Measurements from ENCODE around the gene PASK.

The PASK gene

GRCh38 chr2:241142593-241142992 lies 6.7 kb downstream of the PASK start:
- H3K23ac ChIP-seq (ENCODE audit: low read depth, low read length, poor library complexity), result no peak overlapping the region
- no peak overlapping the region for H3K14ac ChIP-seq (ENCODE audit: low read length)
- no peak overlapping the region for H2BK120ac ChIP-seq (ENCODE audit: low read depth, low read length)
- H3K9ac ChIP-seq (ENCODE audit: low read depth, low read length, poor library complexity), result no peak overlapping the region
- H3K36me3 ChIP-seq (replicated peaks in 1 of 2; ENCODE audit: control insufficient read depth in 2 of 2, insufficient read depth in 2 of 2, low read length in 2 of 2), result peaks cover 13 to 62% of the 10 kb centered on the region in 2 donors
- DNase-seq (ENCODE audit: low spot score), result no peak
- no peak overlapping the region for H3K4me2 ChIP-seq (ENCODE audit: insufficient read depth, low read length, poor library complexity, severe bottlenecking)
- no peaks in the 10 kb centered on the region for H3K27me3 ChIP-seq (ENCODE audit: control insufficient read depth in 3 of 3, insufficient read depth in 3 of 3, low read depth in 1 of 3, low read length in 3 of 3)
- no peak overlapping the region for H3K27ac ChIP-seq (replicated peaks; ENCODE audit: low read length)
- no peak overlapping the region for H4K8ac ChIP-seq (ENCODE audit: low read depth, low read length)
- no peak overlapping the region for H2BK12ac ChIP-seq (ENCODE audit: low read length)
- H3K79me1 ChIP-seq (ENCODE audit: low read depth, low read length), result peaks cover 8% of the 10 kb centered on the region
- WGBS, 2 donors (ENCODE audit: extremely low coverage in 2 of 2, insufficient read length in 2 of 2, insufficient replicate concordance in 1 of 2), result no CpG with 5 or more reads among the region's 9 CpGs
- no peak overlapping the region for H2AFZ ChIP-seq (ENCODE audit: low read length)
- H2BK15ac ChIP-seq (ENCODE audit: low read length), result no peak overlapping the region
- peak overlapping the region in 1 of 2 donors; percentile 46 for H3K4me3 ChIP-seq (ENCODE audit: low read length in 2 of 2)
- no peak overlapping the region for H3K18ac ChIP-seq (ENCODE audit: low read length)
- H4K91ac ChIP-seq (ENCODE audit: low read depth, low read length, poor library complexity), result no peak overlapping the region
- H3K9me3 ChIP-seq (replicated peaks in 1 of 2; ENCODE audit: control insufficient read depth in 2 of 2, insufficient read depth in 1 of 2, low read depth in 1 of 2, low read length in 2 of 2), result no peaks in the 10 kb centered on the region
- no peak overlapping the region for H2BK5ac ChIP-seq (ENCODE audit: low read length)
- no peak overlapping the region for H3K4ac ChIP-seq (ENCODE audit: low read length)
- no peaks in the 10 kb centered on the region for H3K4me1 ChIP-seq (ENCODE audit: control insufficient read depth in 2 of 2, insufficient read depth in 1 of 2, low read depth in 1 of 2, low read length in 2 of 2)
- no peak overlapping the region for H2AK5ac ChIP-seq (ENCODE audit: low read depth, low read length)

- Histone ChIP-seq H3K14ac (ENCODE audit: low read length) (no peak overlapping the region), H2BK120ac (ENCODE audit: low read depth, low read length) (no peak overlapping the region), H3K36me3 (replicated peaks in 1 of 2; ENCODE audit: control insufficient read depth in 2 of 2, insufficient read depth in 2 of 2, low read length in 2 of 2) (peaks cover 13 to 67% of the 10 kb centered on the region in 2 donors), H3K9me3 (replicated peaks in 1 of 2; ENCODE audit: control insufficient read depth in 2 of 2, insufficient read depth in 1 of 2, low read depth in 1 of 2, low read length in 2 of 2) (no peaks in the 10 kb centered on the region), H3K18ac (ENCODE audit: low read length) (peak overlapping the region; percentile 32), H2AFZ (ENCODE audit: low read length) (no peak overlapping the region), H3K4me2 (ENCODE audit: insufficient read depth, low read length, poor library complexity, severe bottlenecking) (no peak overlapping the region), H3K23ac (ENCODE audit: low read depth, low read length, poor library complexity) (no peak overlapping the region), H3K4me3 (ENCODE audit: low read length in 2 of 2) (peak overlapping the region in 1 of 2 donors; percentile 4), H3K4me1 (ENCODE audit: control insufficient read depth in 2 of 2, insufficient read depth in 1 of 2, low read depth in 1 of 2, low read length in 2 of 2) (no peaks in the 10 kb centered on the region), H3K9ac (ENCODE audit: low read depth, low read length, poor library complexity) (no peak overlapping the region), H3K27me3 (ENCODE audit: control insufficient read depth in 3 of 3, insufficient read depth in 3 of 3, low read depth in 1 of 3, low read length in 3 of 3) (no peaks in the 10 kb centered on the region), H2BK5ac (ENCODE audit: low read length) (no peak overlapping the region), H3K79me1 (ENCODE audit: low read depth, low read length) (peaks cover 8% of the 10 kb centered on the region), H4K8ac (ENCODE audit: low read depth, low read length) (no peak overlapping the region), H3K27ac (replicated peaks; ENCODE audit: low read length) (no peak overlapping the region), H4K91ac (ENCODE audit: low read depth, low read length, poor library complexity) (no peak overlapping the region), H2AK5ac (ENCODE audit: low read depth, low read length) (no peak overlapping the region), H2BK12ac (ENCODE audit: low read length) (no peak overlapping the region), H2BK15ac (ENCODE audit: low read length) (no peak overlapping the region), H3K4ac (ENCODE audit: low read length) (no peak overlapping the region)
- no CpG with 5 or more reads among the region's 6 CpGs for WGBS, 2 donors (ENCODE audit: extremely low coverage in 2 of 2, insufficient read length in 2 of 2, insufficient replicate concordance in 1 of 2)
- DNase-seq (ENCODE audit: low spot score), result no peak
Measured at GRCh38 chr2:241142063-241142462, 7.2 kb downstream of the PASK start.

- DNase-seq (ENCODE audit: low spot score), result no peak
Measured at GRCh38 chr2:241141214-241141770, 8.0 kb downstream of the PASK start.

GRCh38 chr2:241140445-241140840 lies 8.8 kb downstream of the PASK start:
- Histone ChIP-seq H3K9me3 (replicated peaks in 1 of 2; ENCODE audit: control insufficient read depth in 2 of 2, insufficient read depth in 1 of 2, low read depth in 1 of 2, low read length in 2 of 2) (no peaks in the 10 kb centered on the region), H3K79me1 (ENCODE audit: low read depth, low read length) (peaks cover 8% of the 10 kb centered on the region), H3K14ac (ENCODE audit: low read length) (no peak overlapping the region), H2BK5ac (ENCODE audit: low read length) (no peak overlapping the region), H2AFZ (ENCODE audit: low read length) (no peak overlapping the region), H3K4me2 (ENCODE audit: insufficient read depth, low read length, poor library complexity, severe bottlenecking) (no peak overlapping the region), H2BK15ac (ENCODE audit: low read length) (no peak overlapping the region), H3K4ac (ENCODE audit: low read length) (no peak overlapping the region), H2AK5ac (ENCODE audit: low read depth, low read length) (no peak overlapping the region), H4K91ac (ENCODE audit: low read depth, low read length, poor library complexity) (no peak overlapping the region), H3K36me3 (replicated peaks in 1 of 2; ENCODE audit: control insufficient read depth in 2 of 2, insufficient read depth in 2 of 2, low read length in 2 of 2) (peaks cover 17 to 80% of the 10 kb centered on the region in 2 donors), H3K4me3 (ENCODE audit: low read length in 2 of 2) (no peak overlapping the region), H2BK120ac (ENCODE audit: low read depth, low read length) (no peak overlapping the region), H3K27ac (replicated peaks; ENCODE audit: low read length) (no peak overlapping the region), H3K9ac (ENCODE audit: low read depth, low read length, poor library complexity) (no peak overlapping the region), H4K8ac (ENCODE audit: low read depth, low read length) (no peak overlapping the region), H3K27me3 (ENCODE audit: control insufficient read depth in 3 of 3, insufficient read depth in 3 of 3, low read depth in 1 of 3, low read length in 3 of 3) (no peaks in the 10 kb centered on the region), H3K4me1 (ENCODE audit: control insufficient read depth in 2 of 2, insufficient read depth in 1 of 2, low read depth in 1 of 2, low read length in 2 of 2) (no peaks in the 10 kb centered on the region), H3K23ac (ENCODE audit: low read depth, low read length, poor library complexity) (no peak overlapping the region), H3K18ac (ENCODE audit: low read length) (no peak overlapping the region), H2BK12ac (ENCODE audit: low read length) (no peak overlapping the region)
- no CpG with 5 or more reads among the region's 10 CpGs for WGBS, 2 donors (ENCODE audit: extremely low coverage in 2 of 2, insufficient read length in 2 of 2, insufficient replicate concordance in 1 of 2)
- no peak for DNase-seq (ENCODE audit: low spot score)

More at GRCh38 chr2:241141214-241141770, 8.0 kb downstream of the PASK start:
- Histone ChIP-seq H4K91ac (ENCODE audit: low read depth, low read length, poor library complexity) (no peak overlapping the region), H3K4me3 (ENCODE audit: low read length in 2 of 2) (no peak overlapping the region), H2BK120ac (ENCODE audit: low read depth, low read length) (no peak overlapping the region), H2BK12ac (ENCODE audit: low read length) (no peak overlapping the region), H3K4me1 (ENCODE audit: control insufficient read depth in 2 of 2, insufficient read depth in 1 of 2, low read depth in 1 of 2, low read length in 2 of 2) (no peaks in the 10 kb centered on the region), H2AK5ac (ENCODE audit: low read depth, low read length) (no peak overlapping the region), H4K8ac (ENCODE audit: low read depth, low read length) (no peak overlapping the region), H3K79me1 (ENCODE audit: low read depth, low read length) (peaks cover 8% of the 10 kb centered on the region), H2BK5ac (ENCODE audit: low read length) (no peak overlapping the region), H2BK15ac (ENCODE audit: low read length) (no peak overlapping the region), H2AFZ (ENCODE audit: low read length) (no peak overlapping the region), H3K27ac (replicated peaks; ENCODE audit: low read length) (no peak overlapping the region), H3K9ac (ENCODE audit: low read depth, low read length, poor library complexity) (no peak overlapping the region), H3K9me3 (replicated peaks in 1 of 2; ENCODE audit: control insufficient read depth in 2 of 2, insufficient read depth in 1 of 2, low read depth in 1 of 2, low read length in 2 of 2) (no peaks in the 10 kb centered on the region), H3K18ac (ENCODE audit: low read length) (no peak overlapping the region), H3K23ac (ENCODE audit: low read depth, low read length, poor library complexity) (no peak overlapping the region), H3K27me3 (ENCODE audit: control insufficient read depth in 3 of 3, insufficient read depth in 3 of 3, low read depth in 1 of 3, low read length in 3 of 3) (no peaks in the 10 kb centered on the region), H3K14ac (ENCODE audit: low read length) (no peak overlapping the region), H3K4ac (ENCODE audit: low read length) (no peak overlapping the region), H3K4me2 (ENCODE audit: insufficient read depth, low read length, poor library complexity, severe bottlenecking) (no peak overlapping the region), H3K36me3 (replicated peaks in 1 of 2; ENCODE audit: control insufficient read depth in 2 of 2, insufficient read depth in 2 of 2, low read length in 2 of 2) (peaks cover 17 to 75% of the 10 kb centered on the region in 2 donors)
- WGBS, 2 donors (ENCODE audit: extremely low coverage in 2 of 2, insufficient read length in 2 of 2, insufficient replicate concordance in 1 of 2), result no CpG with 5 or more reads among the region's 14 CpGs
